ENCODE measurements around the gene XRCC6.

DNA sequence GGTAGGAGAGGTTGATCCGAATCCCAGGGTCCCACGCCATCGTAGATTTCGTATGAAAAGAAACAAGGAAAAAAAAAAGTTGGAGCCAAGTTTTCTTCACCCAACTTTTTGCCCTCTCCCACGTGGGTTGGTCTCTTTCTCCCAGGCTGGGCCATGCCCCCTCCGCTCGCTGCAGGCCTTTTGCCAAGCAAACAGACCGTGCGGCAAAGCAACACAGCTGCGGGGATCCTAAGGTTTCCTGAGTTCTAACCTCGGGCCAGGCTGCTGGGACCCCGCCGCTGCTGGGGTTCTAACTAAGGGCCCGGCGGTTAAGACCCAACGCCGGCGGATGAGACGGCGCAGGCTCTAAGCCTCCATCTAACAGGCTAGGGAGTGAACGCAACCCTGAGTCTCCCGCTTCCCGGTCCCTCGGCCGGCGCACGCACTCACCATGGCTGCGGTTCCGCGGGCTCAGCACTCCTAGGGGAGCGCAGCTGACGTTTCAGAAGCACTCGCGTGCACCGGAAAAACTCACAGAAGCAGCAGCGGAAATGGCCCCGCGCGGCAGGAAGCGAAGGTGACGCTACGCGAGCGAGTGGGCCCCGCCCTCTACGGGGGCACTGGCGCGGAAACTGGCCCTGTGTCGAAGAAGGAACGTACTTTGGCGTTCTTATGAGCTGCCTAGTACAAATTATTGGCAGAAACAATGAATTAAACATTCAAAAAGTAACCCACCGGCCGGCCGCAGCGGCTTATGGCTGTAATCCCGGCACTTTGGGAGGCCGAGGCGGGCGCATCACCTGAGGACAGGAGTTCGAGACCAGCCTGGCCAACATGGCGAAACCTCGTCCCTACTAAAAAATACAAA, 67.5 kb downstream of the XRCC6 start, which contains the start of gene SNU13:
- TF ChIP-seq POLR2A (IDR thresholded peaks at IDR 0.05; ENCODE audit: low read depth, low read length) = peak; percentile 86; the same call in 1 of the 2 replicates
- TF ChIP-seq POLR2AphosphoS5 (IDR thresholded peaks at IDR 0.05; ENCODE audit: low read depth, low read length) = peak; percentile 80
- TF ChIP-seq TAF1 (IDR thresholded peaks at IDR 0.05; ENCODE audit: borderline replicate concordance, low read depth, low read length) = peak; percentile 96

Measured in GM12892 (cell line).